ENCODE data around the gene C1QTNF5.

DNA sequence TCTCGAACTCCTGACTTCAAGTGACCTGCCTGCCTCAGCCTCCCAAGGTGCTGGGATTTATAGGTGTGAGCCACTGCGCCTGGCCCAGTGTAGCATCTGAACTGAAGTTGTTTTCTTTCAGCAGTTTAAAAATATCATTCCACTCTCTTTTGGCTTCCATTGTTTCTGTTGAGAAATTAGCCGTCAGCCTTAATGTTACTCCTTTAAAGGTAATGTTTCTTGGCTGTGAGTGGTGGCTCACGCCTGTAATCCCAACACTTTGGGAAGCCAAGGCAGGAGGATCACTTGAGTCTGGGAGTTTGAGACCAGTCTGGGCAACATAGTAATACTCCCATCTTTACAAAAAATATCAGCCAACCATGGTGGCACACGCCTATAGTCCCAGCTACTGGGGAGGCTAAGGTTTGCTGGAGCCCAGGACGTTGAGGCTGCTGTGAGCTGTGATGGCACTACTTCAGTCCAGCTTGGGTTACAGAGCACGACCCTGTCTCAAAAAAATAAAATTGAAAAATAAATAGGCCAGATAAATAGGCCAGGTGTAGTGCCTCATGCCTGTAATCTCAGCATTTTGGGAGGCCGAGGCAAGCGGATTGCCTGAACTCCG lies 49.7 kb downstream of the C1QTNF5 start:
- no peak for TF ChIP-seq CTCF (conservative IDR thresholded peaks at IDR 0.05)
- TF ChIP-seq ZFX (IDR thresholded peaks at IDR 0.05), result no peak
